ENCODE measurements around the gene TRPM3. TPM values are rescaled to one million over a fixed set of nuclear protein-coding genes. Genes with fewer than 3 reads are reported as not detected.

TRPM3 gene
- total RNA-seq: 1 to 10 TPM in 7 of 9 donors, under 1 TPM in 2; 0.79 to 5.3 (median 2.7) TPM
- polyA plus RNA-seq: under 1 TPM; 0.27 to 0.67 (median 0.48) TPM
- long read RNA-seq, donor 1: 0 reads
- long read RNA-seq, donor 2: 0 reads
- long read RNA-seq, donor 3: 0 reads
- long read RNA-seq, donor 4: 0 reads
- long read RNA-seq, donor 5, partial matches to known transcripts: 0 of 2 reads
- long read RNA-seq, donor 5, other reads (novel, unspliced or antisense): 2 of 2 reads
- long read RNA-seq, donor 6: 0 reads
- long read RNA-seq, donor 7: 0 reads
- long read RNA-seq, donor 8: 0 reads
- long read RNA-seq, donor 9: 0 reads
- long read RNA-seq, donor 10: 0 reads

DNA sequence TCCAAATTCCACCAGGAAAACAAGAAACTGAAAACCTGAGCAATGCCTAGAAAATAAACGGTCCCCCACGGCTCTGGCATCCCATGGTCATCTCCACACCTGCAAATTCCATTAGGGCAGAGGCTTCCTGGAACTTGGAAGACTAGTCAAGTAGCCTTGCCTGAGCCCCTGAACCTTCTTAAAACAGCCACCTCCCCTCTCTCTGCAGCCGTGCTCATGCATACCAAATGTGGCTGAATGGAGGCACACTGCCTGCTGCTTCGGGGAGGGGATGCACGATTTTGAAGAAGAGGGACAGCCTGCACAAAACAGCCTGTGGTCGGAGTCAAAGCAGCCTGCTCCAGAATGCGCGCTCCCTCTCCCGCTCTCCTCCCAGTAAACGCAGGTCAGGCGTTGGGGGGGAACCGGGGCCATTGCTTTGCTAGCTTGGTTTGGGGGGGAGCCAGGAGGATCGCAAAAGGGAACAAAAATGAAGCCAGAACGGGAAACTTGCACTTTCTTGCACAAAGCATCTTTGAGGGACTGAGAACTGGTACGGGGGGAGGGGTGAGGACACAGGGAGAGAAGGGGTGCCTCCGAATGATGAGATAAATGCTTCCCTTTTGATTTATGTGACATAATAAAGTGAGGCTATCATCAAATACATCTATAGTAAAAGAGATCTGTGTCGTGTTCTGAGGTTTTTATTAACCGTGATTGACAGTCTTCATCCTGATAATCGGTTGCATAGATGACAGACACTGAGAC lies at the start of gene TRPM3:
TSS of gene TRPM3 (minus strand) at position 347 of the 747 bp plus-strand sequence. CDS start at position 80, 267 bp downstream.
- no peak for DNase-seq
- TF ChIP-seq, protein P1, sequence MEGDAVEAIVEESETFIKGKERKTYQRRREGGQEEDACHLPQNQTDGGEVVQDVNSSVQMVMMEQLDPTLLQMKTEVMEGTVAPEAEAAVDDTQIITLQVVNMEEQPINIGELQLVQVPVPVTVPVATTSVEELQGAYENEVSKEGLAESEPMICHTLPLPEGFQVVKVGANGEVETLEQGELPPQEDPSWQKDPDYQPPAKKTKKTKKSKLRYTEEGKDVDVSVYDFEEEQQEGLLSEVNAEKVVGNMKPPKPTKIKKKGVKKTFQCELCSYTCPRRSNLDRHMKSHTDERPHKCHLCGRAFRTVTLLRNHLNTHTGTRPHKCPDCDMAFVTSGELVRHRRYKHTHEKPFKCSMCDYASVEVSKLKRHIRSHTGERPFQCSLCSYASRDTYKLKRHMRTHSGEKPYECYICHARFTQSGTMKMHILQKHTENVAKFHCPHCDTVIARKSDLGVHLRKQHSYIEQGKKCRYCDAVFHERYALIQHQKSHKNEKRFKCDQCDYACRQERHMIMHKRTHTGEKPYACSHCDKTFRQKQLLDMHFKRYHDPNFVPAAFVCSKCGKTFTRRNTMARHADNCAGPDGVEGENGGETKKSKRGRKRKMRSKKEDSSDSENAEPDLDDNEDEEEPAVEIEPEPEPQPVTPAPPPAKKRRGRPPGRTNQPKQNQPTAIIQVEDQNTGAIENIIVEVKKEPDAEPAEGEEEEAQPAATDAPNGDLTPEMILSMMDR (IDR thresholded peaks at IDR 0.05): no peak
- no peak for TF ChIP-seq POLR2A (IDR thresholded peaks at IDR 0.05)
- no peaks in the 10 kb centered on the region for H3K9me3 ChIP-seq (replicated peaks in 1 of 3)
- H3K27me3 ChIP-seq: no peaks in the 10 kb centered on the region
- intact Hi-C loops (cut with DNase I): no loop called here
- 3 to 5% (median 4%) methylated on average over 13 to 19 of the region's 19 CpGs for WGBS, 4 donors
- no peak within 1 kb of the TSS for H3K4me3 ChIP-seq
- H3K27ac ChIP-seq: no peak within 1 kb of the TSS
- no peaks in the 10 kb centered on the region for H3K36me3 ChIP-seq (replicated peaks in 1 of 2)
- H3K4me1 ChIP-seq (replicated peaks in 1 of 2): no peaks in the 10 kb centered on the region

DNA sequence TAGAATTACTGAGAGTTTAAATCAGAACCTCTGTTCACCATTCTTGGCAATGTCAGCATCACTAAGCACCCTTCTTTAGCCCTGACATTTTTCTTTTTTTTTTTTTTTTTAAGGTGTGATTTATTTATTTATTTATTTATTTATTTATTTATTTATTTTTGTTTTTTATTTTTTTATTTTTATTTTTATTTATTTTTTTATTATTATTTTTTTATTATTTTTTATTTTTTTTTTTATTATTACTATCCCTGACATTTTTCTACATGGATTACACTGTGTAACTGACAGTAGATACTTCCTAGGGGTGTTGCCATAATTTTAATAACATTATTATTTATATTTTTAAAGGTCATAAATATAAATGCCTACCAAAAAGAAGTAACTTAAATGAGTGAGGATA lies 47.0 kb upstream of the TRPM3 start:
- no peaks in the 10 kb centered on the region for H3K36me3 ChIP-seq (replicated peaks in 1 of 2)
- intact Hi-C loops (cut with DNase I): no loop called here
- no peaks in the 10 kb centered on the region for H3K4me1 ChIP-seq (replicated peaks in 1 of 2)
- no peak overlapping the region for H3K27ac ChIP-seq
- no peaks in the 10 kb centered on the region for H3K9me3 ChIP-seq (replicated peaks in 1 of 3)
- TF ChIP-seq POLR2A (IDR thresholded peaks at IDR 0.05): no peak
- TF ChIP-seq, protein P1 (IDR thresholded peaks at IDR 0.05): no peak
- no peaks in the 10 kb centered on the region for H3K27me3 ChIP-seq
- DNase-seq: no peak
- H3K4me3 ChIP-seq: no peak overlapping the region

DNA sequence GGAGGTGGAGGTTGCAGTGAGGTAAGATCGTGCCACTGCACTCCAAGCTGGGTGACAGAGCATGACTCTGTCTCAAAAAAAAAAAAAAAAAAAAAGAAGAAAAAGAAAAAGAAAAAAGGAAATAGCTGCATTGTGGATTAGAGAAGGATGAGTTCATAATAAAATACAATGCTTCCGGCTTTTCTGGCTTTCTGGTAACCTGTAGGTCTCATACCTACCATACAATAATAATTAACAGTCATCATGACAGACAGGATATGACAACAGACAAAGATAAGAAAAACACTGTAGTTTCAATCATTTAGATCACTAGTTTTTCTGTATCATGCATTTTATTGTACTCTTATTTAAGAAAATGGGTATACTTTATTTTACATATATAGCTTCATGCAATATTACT lies 40.7 kb upstream of the TRPM3 start:
- Histone ChIP-seq H3K4me3 (no peak overlapping the region), H3K27ac (no peak overlapping the region), H3K9me3 (replicated peaks in 1 of 3) (no peaks in the 10 kb centered on the region), H3K36me3 (replicated peaks in 1 of 2) (no peaks in the 10 kb centered on the region), H3K27me3 (no peaks in the 10 kb centered on the region), H3K4me1 (replicated peaks in 1 of 2) (no peaks in the 10 kb centered on the region)
- TF ChIP-seq POLR2A (IDR thresholded peaks at IDR 0.05): no peak
- TF ChIP-seq, protein P1 (IDR thresholded peaks at IDR 0.05): no peak
- WGBS, 4 donors: 79 to 84% (median 82%) methylated on average over 2 of the region's 2 CpGs
- intact Hi-C loops (cut with DNase I): no loop called here
- DNase-seq: no peak

DNA sequence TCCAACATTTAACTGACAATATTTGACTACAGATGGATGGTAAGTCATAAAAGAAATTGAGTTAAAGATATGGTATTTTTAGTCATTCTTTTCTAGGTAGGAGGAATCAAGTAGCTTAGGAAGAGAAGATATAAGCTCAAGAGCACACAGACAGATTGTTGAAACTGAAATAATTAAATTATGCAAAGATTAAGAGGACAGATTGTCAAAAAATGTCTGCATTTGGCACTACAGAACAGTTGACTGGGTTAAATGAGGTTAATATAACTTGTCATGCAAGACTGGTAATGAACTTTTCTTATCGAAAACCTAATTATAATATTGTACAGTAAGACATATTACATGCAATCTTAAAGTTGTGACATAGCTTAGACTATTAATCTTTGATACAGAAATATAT lies 36.3 kb upstream of the TRPM3 start:
- WGBS, 4 donors: 58 to 85% (median 69%) methylated on average over 1 of the region's 1 CpG
- H3K27me3 ChIP-seq: no peaks in the 10 kb centered on the region

More for the DNA sequence above, 36.3 kb upstream of the TRPM3 start:
- TF ChIP-seq, protein P1 (IDR thresholded peaks at IDR 0.05): no peak
- no peak for TF ChIP-seq POLR2A (IDR thresholded peaks at IDR 0.05)
- no peaks in the 10 kb centered on the region for H3K36me3 ChIP-seq (replicated peaks in 1 of 2)
- H3K27ac ChIP-seq: no peak overlapping the region
- intact Hi-C loops (cut with DNase I): no loop called here
- no peak overlapping the region for H3K4me3 ChIP-seq
- H3K9me3 ChIP-seq (replicated peaks in 1 of 3): no peaks in the 10 kb centered on the region
- DNase-seq: no peak
- H3K4me1 ChIP-seq (replicated peaks in 1 of 2): no peaks in the 10 kb centered on the region

All from adrenal gland (tissue), 19 donors.